ENCODE data around the gene HEATR5A.

HEATR5A gene

DNA sequence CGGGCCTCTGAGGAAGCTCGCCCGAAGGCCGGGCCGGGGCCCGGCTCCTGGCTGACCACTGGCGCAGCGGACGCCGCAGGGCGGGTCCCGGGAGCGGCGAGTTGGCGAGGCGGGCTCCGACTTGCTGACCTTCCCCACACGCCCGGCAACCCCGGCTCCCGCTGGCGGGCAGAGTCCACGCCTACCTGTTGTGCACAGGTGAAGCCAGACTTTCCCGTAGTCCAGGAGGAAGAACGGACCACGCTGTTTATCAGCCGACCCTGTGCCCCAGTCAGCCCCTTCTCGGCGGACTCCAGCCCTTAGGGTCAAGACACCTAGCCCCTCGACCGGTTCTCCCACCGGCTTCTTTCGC, 407 bp downstream of the HEATR5A start:
- peak overlapping the region; percentile 79 for H2AFZ ChIP-seq (ENCODE audit: low read depth)
- no peaks in the 10 kb centered on the region for H3K27me3 ChIP-seq (ENCODE audit: insufficient read depth, low read depth)
- TF ChIP-seq, protein P1, sequence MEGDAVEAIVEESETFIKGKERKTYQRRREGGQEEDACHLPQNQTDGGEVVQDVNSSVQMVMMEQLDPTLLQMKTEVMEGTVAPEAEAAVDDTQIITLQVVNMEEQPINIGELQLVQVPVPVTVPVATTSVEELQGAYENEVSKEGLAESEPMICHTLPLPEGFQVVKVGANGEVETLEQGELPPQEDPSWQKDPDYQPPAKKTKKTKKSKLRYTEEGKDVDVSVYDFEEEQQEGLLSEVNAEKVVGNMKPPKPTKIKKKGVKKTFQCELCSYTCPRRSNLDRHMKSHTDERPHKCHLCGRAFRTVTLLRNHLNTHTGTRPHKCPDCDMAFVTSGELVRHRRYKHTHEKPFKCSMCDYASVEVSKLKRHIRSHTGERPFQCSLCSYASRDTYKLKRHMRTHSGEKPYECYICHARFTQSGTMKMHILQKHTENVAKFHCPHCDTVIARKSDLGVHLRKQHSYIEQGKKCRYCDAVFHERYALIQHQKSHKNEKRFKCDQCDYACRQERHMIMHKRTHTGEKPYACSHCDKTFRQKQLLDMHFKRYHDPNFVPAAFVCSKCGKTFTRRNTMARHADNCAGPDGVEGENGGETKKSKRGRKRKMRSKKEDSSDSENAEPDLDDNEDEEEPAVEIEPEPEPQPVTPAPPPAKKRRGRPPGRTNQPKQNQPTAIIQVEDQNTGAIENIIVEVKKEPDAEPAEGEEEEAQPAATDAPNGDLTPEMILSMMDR (conservative IDR thresholded peaks at IDR 0.05; ENCODE audit: low read depth, low read length): no peak
- no peaks in the 10 kb centered on the region for H3K36me3 ChIP-seq (ENCODE audit: insufficient read depth)
- H3K27ac ChIP-seq: no peak overlapping the region; the same call in 1 of the 2 replicates
- H3K79me2 ChIP-seq (ENCODE audit: insufficient read depth, low read depth): no peaks in the 10 kb centered on the region
- H3K9ac ChIP-seq: peak overlapping the region; percentile 32; the same call in 1 of the 2 replicates
- no peak overlapping the region for H3K4me3 ChIP-seq (IDR thresholded peaks at IDR 0.05; ENCODE audit: insufficient read depth, low read depth, low read length)
- H4K20me1 ChIP-seq (ENCODE audit: insufficient read depth): no peaks in the 10 kb centered on the region
- H3K4me2 ChIP-seq: peak overlapping the region; percentile 63
- H3K4me1 ChIP-seq (ENCODE audit: low read depth, poor library complexity, severe bottlenecking): peaks cover 18% of the 10 kb centered on the region

DNA sequence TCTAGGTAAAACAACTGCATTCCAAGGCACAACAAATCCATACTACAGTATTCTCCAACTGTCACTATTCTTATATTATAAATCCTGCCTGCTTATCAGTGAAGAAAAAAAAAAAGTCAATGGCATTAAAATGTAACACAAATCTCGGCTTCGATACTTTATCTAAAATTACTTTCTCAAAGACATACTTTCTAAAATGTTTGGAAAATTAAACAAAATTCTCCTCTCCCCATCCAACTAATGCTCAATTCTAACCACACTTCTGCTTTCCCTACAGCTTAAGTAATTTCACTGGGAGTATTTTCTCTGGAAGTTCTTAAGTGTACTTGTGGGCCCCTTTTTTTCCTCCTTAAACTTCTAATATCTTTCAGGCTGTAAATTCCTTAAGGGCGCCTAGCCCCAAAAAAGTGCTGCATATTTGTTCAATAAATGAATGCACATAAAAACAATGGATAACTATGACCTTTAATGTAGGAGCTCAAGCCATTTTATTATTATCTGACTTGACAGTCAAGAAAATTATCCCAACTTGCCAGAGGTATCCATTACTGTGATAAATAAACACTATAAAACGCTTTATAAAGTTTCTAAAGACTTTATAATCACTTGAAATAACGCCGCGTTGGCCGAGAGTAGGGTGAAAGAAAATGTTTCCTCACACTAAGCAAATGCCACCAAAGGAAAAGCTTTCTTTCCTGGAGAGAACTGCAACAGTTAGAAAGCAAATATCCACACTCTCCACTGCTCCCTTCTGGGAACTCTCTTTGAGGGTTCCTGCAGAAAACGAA, 977 bp downstream of the HEATR5A start:
- TF ChIP-seq, protein P1 (conservative IDR thresholded peaks at IDR 0.05; ENCODE audit: low read depth, low read length): no peak
- peak overlapping the region; percentile 63 for H3K4me2 ChIP-seq
- no peak overlapping the region for H3K4me3 ChIP-seq (IDR thresholded peaks at IDR 0.05; ENCODE audit: insufficient read depth, low read depth, low read length)
- peaks cover 18% of the 10 kb centered on the region for H3K4me1 ChIP-seq (ENCODE audit: low read depth, poor library complexity, severe bottlenecking)
- H4K20me1 ChIP-seq (ENCODE audit: insufficient read depth): no peaks in the 10 kb centered on the region
- no peak overlapping the region for H3K27ac ChIP-seq
- H2AFZ ChIP-seq (ENCODE audit: low read depth): peak overlapping the region; percentile 79
- H3K9ac ChIP-seq: peak overlapping the region; percentile 32; the same call in 1 of the 2 replicates
- H3K27me3 ChIP-seq (ENCODE audit: insufficient read depth, low read depth): no peaks in the 10 kb centered on the region
- H3K36me3 ChIP-seq (ENCODE audit: insufficient read depth): no peaks in the 10 kb centered on the region
- H3K79me2 ChIP-seq (ENCODE audit: insufficient read depth, low read depth): no peaks in the 10 kb centered on the region

DNA sequence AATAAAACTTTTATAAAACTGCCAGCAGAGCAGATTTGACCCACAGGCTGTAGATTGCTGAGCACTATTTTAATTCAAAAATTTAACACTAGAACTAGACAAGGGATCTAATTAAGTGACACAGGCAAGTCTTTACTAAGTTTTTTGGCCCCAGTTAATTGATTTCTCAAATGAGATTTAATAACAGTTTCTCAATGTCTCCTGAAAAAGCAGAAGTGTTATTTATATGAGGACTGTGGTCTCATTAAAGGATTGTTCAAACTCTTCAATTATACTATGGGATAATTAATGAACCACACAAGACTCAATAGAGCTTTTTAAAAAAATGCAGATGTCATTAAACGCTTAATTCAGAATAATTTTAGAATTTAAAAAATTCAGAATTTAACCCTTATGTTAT, 1.9 kb downstream of the HEATR5A start:
- no peaks in the 10 kb centered on the region for H3K79me2 ChIP-seq (ENCODE audit: insufficient read depth, low read depth)
- H3K36me3 ChIP-seq (ENCODE audit: insufficient read depth): no peaks in the 10 kb centered on the region
- TF ChIP-seq, protein P1 (conservative IDR thresholded peaks at IDR 0.05; ENCODE audit: low read depth, low read length): no peak
- no peak overlapping the region for H3K9ac ChIP-seq
- no peak overlapping the region for H2AFZ ChIP-seq (ENCODE audit: low read depth)
- H4K20me1 ChIP-seq (ENCODE audit: insufficient read depth): no peaks in the 10 kb centered on the region
- H3K27me3 ChIP-seq (ENCODE audit: insufficient read depth, low read depth): no peaks in the 10 kb centered on the region
- no peak overlapping the region for H3K4me2 ChIP-seq
- H3K4me3 ChIP-seq (IDR thresholded peaks at IDR 0.05; ENCODE audit: insufficient read depth, low read depth, low read length): no peak overlapping the region
- peaks cover 18% of the 10 kb centered on the region for H3K4me1 ChIP-seq (ENCODE audit: low read depth, poor library complexity, severe bottlenecking)
- no peak overlapping the region for H3K27ac ChIP-seq

DNA sequence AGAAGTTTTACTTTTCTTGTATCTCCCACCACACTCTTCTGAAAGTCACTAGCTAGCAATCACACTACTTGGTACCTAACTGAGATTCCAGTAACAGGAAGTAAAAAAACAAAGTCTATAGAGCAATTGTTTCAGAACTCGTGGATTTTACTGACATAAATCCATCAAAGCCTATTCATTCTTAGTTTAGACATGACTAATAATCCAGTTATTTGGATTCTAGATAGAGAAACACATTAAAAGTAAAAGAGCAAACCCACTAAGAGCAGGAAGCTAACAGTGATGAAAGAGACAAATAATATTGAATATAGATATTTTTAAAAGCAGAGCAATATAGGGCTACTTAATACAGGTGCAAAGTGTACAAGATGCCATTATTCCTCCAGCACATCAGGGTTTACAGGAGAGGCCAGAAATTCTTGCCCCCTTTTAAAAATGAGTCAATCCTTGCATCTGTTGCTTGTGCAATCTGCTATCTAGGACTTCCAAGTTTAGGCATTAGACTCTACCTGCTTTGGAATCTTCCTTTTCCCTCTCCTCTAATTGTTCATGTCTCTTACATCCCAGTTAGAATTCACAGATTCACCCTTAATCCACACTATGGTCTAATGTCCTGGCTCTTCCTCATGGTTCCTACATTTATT, 6.0 kb downstream of the HEATR5A start:
- Histone ChIP-seq H3K9ac (no peak overlapping the region), H3K27me3 (ENCODE audit: insufficient read depth, low read depth) (no peaks in the 10 kb centered on the region), H3K79me2 (ENCODE audit: insufficient read depth, low read depth) (no peaks in the 10 kb centered on the region), H3K4me1 (ENCODE audit: low read depth, poor library complexity, severe bottlenecking) (peaks cover 9% of the 10 kb centered on the region), H3K36me3 (ENCODE audit: insufficient read depth) (no peaks in the 10 kb centered on the region), H2AFZ (ENCODE audit: low read depth) (no peak overlapping the region), H3K27ac (no peak overlapping the region), H3K4me2 (no peak overlapping the region), H3K4me3 (IDR thresholded peaks at IDR 0.05; ENCODE audit: insufficient read depth, low read depth, low read length) (no peak overlapping the region), H4K20me1 (ENCODE audit: insufficient read depth) (no peaks in the 10 kb centered on the region)
- TF ChIP-seq, protein P1 (conservative IDR thresholded peaks at IDR 0.05; ENCODE audit: low read depth, low read length): no peak

All from KMS-11 (cell line).